ENCODE results near the gene NPAS2. TPM values are rescaled to one million over a fixed set of nuclear protein-coding genes. Genes with fewer than 3 reads are reported as not detected.

NPAS2 gene
- total RNA-seq, 1 experiment from 2014 or later = 38.3 TPM

DNA sequence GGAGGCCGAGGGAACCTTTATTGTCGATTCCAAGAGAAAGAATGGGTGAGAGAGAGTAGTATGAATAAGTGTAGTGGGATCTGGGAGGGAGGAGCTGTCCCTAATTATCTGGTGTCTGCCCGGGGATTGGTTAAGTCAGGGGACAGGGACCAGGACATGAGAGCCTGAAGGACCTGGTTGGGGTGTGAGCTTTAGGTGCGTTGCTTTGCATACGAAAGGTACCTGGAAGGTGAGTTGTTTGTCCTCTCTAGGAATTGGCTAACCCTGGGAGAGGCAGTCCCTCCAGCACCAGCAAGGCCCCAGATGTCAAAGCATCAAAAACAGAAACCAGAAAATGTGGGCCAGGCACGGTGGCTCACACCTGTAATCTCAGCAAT, 134.1 kb downstream of the NPAS2 start:
- DNase-seq = no peak
- H3K9me3 ChIP-seq (ENCODE audit: insufficient read depth, low read depth) = no peaks in the 10 kb centered on the region
- BruUV-seq (replicated peaks) = no TSS peak
- no peaks in the 10 kb centered on the region for H4K20me1 ChIP-seq (ENCODE audit: insufficient read depth)
- intact Hi-C loops (cut with micrococcal nuclease; ENCODE audit: unreplicated experiment) = no loop called here
- H2AFZ ChIP-seq = no peak overlapping the region
- H3F3A ChIP-seq (ENCODE audit: insufficient read depth, low read depth) = peaks cover 17% of the 10 kb centered on the region; the same call in 1 of the 2 replicates
- H3K27me3 ChIP-seq (ENCODE audit: insufficient read depth, low read depth) = no peaks in the 10 kb centered on the region
- peaks cover 11% of the 10 kb centered on the region; the same call in 1 of the 2 replicates for H3K36me3 ChIP-seq (ENCODE audit: low read depth)
- H3K9me2 ChIP-seq (ENCODE audit: insufficient read depth) = no peaks in the 10 kb centered on the region
- H3K4me3 ChIP-seq = no peak overlapping the region
- H3K27ac ChIP-seq = no peak overlapping the region
- TF ChIP-seq, protein P1, sequence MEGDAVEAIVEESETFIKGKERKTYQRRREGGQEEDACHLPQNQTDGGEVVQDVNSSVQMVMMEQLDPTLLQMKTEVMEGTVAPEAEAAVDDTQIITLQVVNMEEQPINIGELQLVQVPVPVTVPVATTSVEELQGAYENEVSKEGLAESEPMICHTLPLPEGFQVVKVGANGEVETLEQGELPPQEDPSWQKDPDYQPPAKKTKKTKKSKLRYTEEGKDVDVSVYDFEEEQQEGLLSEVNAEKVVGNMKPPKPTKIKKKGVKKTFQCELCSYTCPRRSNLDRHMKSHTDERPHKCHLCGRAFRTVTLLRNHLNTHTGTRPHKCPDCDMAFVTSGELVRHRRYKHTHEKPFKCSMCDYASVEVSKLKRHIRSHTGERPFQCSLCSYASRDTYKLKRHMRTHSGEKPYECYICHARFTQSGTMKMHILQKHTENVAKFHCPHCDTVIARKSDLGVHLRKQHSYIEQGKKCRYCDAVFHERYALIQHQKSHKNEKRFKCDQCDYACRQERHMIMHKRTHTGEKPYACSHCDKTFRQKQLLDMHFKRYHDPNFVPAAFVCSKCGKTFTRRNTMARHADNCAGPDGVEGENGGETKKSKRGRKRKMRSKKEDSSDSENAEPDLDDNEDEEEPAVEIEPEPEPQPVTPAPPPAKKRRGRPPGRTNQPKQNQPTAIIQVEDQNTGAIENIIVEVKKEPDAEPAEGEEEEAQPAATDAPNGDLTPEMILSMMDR (conservative IDR thresholded peaks at IDR 0.05) = no peak
- TF ChIP-seq EZH2 (IDR thresholded peaks at IDR 0.05; ENCODE audit: low read depth) = no peak
- peaks cover 7% of the 10 kb centered on the region; the same call in 1 of the 2 replicates for H3K4me1 ChIP-seq (replicated peaks; ENCODE audit: insufficient read depth)
- ChIA-PET CTCF (no interaction called here), POLR2A (ENCODE audit: unreplicated experiment) (interaction anchor here (0.7 kb wide), 1 partner anchor 56 kb away, joined by 3 read pairs; no protein-coding TSS in a partner anchor)
- H3K79me2 ChIP-seq (ENCODE audit: low read depth) = no peaks in the 10 kb centered on the region
- no peak overlapping the region for H3K4me2 ChIP-seq

DNA sequence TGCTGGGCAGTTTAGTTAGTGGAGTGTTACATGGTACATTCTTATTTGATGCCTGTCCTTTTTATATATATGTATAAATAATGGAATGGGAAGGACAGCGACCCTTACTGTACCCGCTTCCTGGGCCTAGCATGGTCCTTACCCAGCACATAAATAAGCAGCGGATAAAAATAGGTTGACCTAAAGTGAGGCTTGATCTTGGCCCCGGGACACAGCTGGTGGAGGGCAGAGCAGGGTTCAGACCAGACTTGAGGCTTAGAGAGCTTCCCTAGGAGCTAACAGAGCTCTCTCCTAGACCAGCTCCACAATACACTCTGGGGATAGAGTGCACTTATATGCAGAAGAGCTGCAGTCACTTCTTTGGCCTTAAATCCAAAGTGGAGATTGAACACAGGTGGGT, 135.3 kb downstream of the NPAS2 start:
- no peaks in the 10 kb centered on the region for H4K20me1 ChIP-seq (ENCODE audit: insufficient read depth)
- TF ChIP-seq, protein P1 (conservative IDR thresholded peaks at IDR 0.05) = no peak
- TF ChIP-seq EZH2 (IDR thresholded peaks at IDR 0.05; ENCODE audit: low read depth) = no peak
- ChIA-PET CTCF (no interaction called here), POLR2A (ENCODE audit: unreplicated experiment) (no interaction called here)
- peaks cover 18% of the 10 kb centered on the region; the same call in 1 of the 2 replicates for H3K4me1 ChIP-seq (replicated peaks; ENCODE audit: insufficient read depth)
- H3K36me3 ChIP-seq (ENCODE audit: low read depth) = no peaks in the 10 kb centered on the region
- BruUV-seq (replicated peaks) = no TSS peak
- H3K4me3 ChIP-seq = no peak overlapping the region
- H3F3A ChIP-seq (ENCODE audit: insufficient read depth, low read depth) = peaks cover 29% of the 10 kb centered on the region; the same call in 1 of the 2 replicates
- no peak overlapping the region for H2AFZ ChIP-seq
- DNase-seq = no peak
- no peaks in the 10 kb centered on the region for H3K9me2 ChIP-seq (ENCODE audit: insufficient read depth)
- no peak overlapping the region for H3K27ac ChIP-seq
- H3K79me2 ChIP-seq (ENCODE audit: low read depth) = no peaks in the 10 kb centered on the region
- intact Hi-C loops (cut with micrococcal nuclease; ENCODE audit: unreplicated experiment) = loop anchor here (5.0 kb wide), 1 partner anchor 133 kb away; the partner anchor contains the start of gene NPAS2
- no peaks in the 10 kb centered on the region for H3K9me3 ChIP-seq (ENCODE audit: insufficient read depth, low read depth)
- no peaks in the 10 kb centered on the region for H3K27me3 ChIP-seq (ENCODE audit: insufficient read depth, low read depth)
- H3K4me2 ChIP-seq = no peak overlapping the region

- DNase-seq = no peak
- peaks cover 18% of the 10 kb centered on the region; the same call in 1 of the 2 replicates for H3K4me1 ChIP-seq (replicated peaks; ENCODE audit: insufficient read depth)
- BruUV-seq (replicated peaks) = no TSS peak
- H3K4me2 ChIP-seq = no peak overlapping the region
- H3K4me3 ChIP-seq = no peak overlapping the region
- no peaks in the 10 kb centered on the region for H3K9me2 ChIP-seq (ENCODE audit: insufficient read depth)
- no peak for TF ChIP-seq EZH2 (IDR thresholded peaks at IDR 0.05; ENCODE audit: low read depth)
- TF ChIP-seq, protein P1 (conservative IDR thresholded peaks at IDR 0.05) = no peak
- H3K36me3 ChIP-seq (ENCODE audit: low read depth) = no peaks in the 10 kb centered on the region
- intact Hi-C loops (cut with micrococcal nuclease; ENCODE audit: unreplicated experiment) = loop anchor here (5.0 kb wide), 1 partner anchor 134 kb away; the partner anchor contains the start of gene NPAS2
- no peaks in the 10 kb centered on the region for H4K20me1 ChIP-seq (ENCODE audit: insufficient read depth)
- H3K27ac ChIP-seq = no peak overlapping the region
- H3K9me3 ChIP-seq (ENCODE audit: insufficient read depth, low read depth) = no peaks in the 10 kb centered on the region
- no peaks in the 10 kb centered on the region for H3K79me2 ChIP-seq (ENCODE audit: low read depth)
- CTCF ChIA-PET = no interaction called here
- no peaks in the 10 kb centered on the region for H3K27me3 ChIP-seq (ENCODE audit: insufficient read depth, low read depth)
- POLR2A ChIA-PET (ENCODE audit: unreplicated experiment) = no interaction called here
- no peak overlapping the region for H2AFZ ChIP-seq
- H3F3A ChIP-seq (ENCODE audit: insufficient read depth, low read depth) = peaks cover 29% of the 10 kb centered on the region; the same call in 1 of the 2 replicates
Observed at GRCh38 chr2:100956081-100956480, 136.1 kb downstream of the NPAS2 start.

Data from PC-9 (cell line).